ENCODE results near the gene SULT1A1. TPM values are rescaled to one million over a fixed set of nuclear protein-coding genes. Genes with fewer than 3 reads are reported as not detected.
"Not testable (repeated sequence)": the region's sequence is repeated elsewhere in the genome, so short reads cannot be mapped to it uniquely, and the experiment has no call there.

Gene SULT1A1
- total RNA-seq, 2 experiments from 2014 or later: 15.6 to 17.4 TPM

GRCh38 chr16:28602529-28602928 lies 7.3 kb downstream of the SULT1A1 start:
- no peaks in the 10 kb centered on the region for H3K9me3 Mint-ChIP-seq
- H3K27ac Mint-ChIP-seq: no peak overlapping the region
- CTCF ChIA-PET: no interaction called here
- no peaks in the 10 kb centered on the region for H3K36me3 Mint-ChIP-seq (ENCODE audit: low read depth)
- ATAC-seq (no peak), DNase-seq (no peak)
- POLR2A ChIA-PET: no interaction called here
- no peak for TF ChIP-seq CTCF (IDR thresholded peaks at IDR 0.05)
- no peaks in the 10 kb centered on the region for H3K4me1 Mint-ChIP-seq (ENCODE audit: low read depth)
- H3K4me3 Mint-ChIP-seq: no peak overlapping the region
- intact Hi-C loops (cut with micrococcal nuclease): no loop called here
- H3K27me3 Mint-ChIP-seq: no peaks in the 10 kb centered on the region

- CTCF ChIA-PET; H3K27me3 Mint-ChIP-seq; H3K27ac Mint-ChIP-seq; intact Hi-C loops (cut with micrococcal nuclease); DNase-seq; H3K9me3 Mint-ChIP-seq; H3K36me3 Mint-ChIP-seq (ENCODE audit: low read depth); H3K4me1 Mint-ChIP-seq (ENCODE audit: low read depth); ATAC-seq; POLR2A ChIA-PET; H3K4me3 Mint-ChIP-seq: not testable (repeated sequence)
Measured at GRCh38 chr16:28602062-28602461, 7.8 kb downstream of the SULT1A1 start.

GRCh38 chr16:28601589-28601988 lies 8.3 kb downstream of the SULT1A1 start:
- H3K4me3 Mint-ChIP-seq; ATAC-seq; POLR2A ChIA-PET; DNase-seq; H3K27ac Mint-ChIP-seq; CTCF ChIA-PET; intact Hi-C loops (cut with micrococcal nuclease); H3K27me3 Mint-ChIP-seq; H3K4me1 Mint-ChIP-seq (ENCODE audit: low read depth); H3K9me3 Mint-ChIP-seq; H3K36me3 Mint-ChIP-seq (ENCODE audit: low read depth): not testable (repeated sequence)

- H3K4me3 Mint-ChIP-seq; POLR2A ChIA-PET; CTCF ChIA-PET; H3K36me3 Mint-ChIP-seq (ENCODE audit: low read depth); DNase-seq; H3K27ac Mint-ChIP-seq; H3K9me3 Mint-ChIP-seq; H3K27me3 Mint-ChIP-seq; ATAC-seq; intact Hi-C loops (cut with micrococcal nuclease); H3K4me1 Mint-ChIP-seq (ENCODE audit: low read depth): not testable (repeated sequence)
Measured at GRCh38 chr16:28600965-28601364, 8.9 kb downstream of the SULT1A1 start.

GRCh38 chr16:28599377-28600285 lies 10.2 kb downstream of the SULT1A1 start:
- H3K4me3 Mint-ChIP-seq; H3K36me3 Mint-ChIP-seq (ENCODE audit: low read depth); CTCF ChIA-PET: not testable (repeated sequence)

GRCh38 chr16:28597692-28598261 lies 12.1 kb downstream of the SULT1A1 start:
- DNase-seq (peak; percentile 31), ATAC-seq (peak; percentile 17)
- ChIA-PET POLR2A (interaction anchor here (0.7 kb wide), 1 partner anchor 228 kb away, joined by 4 read pairs; no protein-coding TSS in a partner anchor), CTCF (no interaction called here)
- H3K4me1 Mint-ChIP-seq (ENCODE audit: low read depth): peaks cover 3% of the 10 kb centered on the region
- intact Hi-C loops (cut with micrococcal nuclease): no loop called here
- no peak for TF ChIP-seq CTCF (IDR thresholded peaks at IDR 0.05)
- H3K36me3 Mint-ChIP-seq (ENCODE audit: low read depth): no peaks in the 10 kb centered on the region
- H3K27me3 Mint-ChIP-seq: no peaks in the 10 kb centered on the region
- H3K4me3 Mint-ChIP-seq: no peak overlapping the region
- H3K27ac Mint-ChIP-seq: no peak overlapping the region
- H3K9me3 Mint-ChIP-seq: no peaks in the 10 kb centered on the region

More at GRCh38 chr16:28599377-28600285, 10.2 kb downstream of the SULT1A1 start:
- H3K27ac Mint-ChIP-seq; H3K27me3 Mint-ChIP-seq; DNase-seq; H3K4me1 Mint-ChIP-seq (ENCODE audit: low read depth); H3K9me3 Mint-ChIP-seq; POLR2A ChIA-PET; intact Hi-C loops (cut with micrococcal nuclease): not testable (repeated sequence)
- ATAC-seq: peak; percentile 93
